ENCODE measurements around the gene ZCCHC7. TPM values are rescaled to one million over a fixed set of nuclear protein-coding genes. Genes with fewer than 3 reads are reported as not detected.

The ZCCHC7 gene
- total and polyA plus RNA-seq, 4 experiments from 2014 or later, result 30.1 to 43.9 (median 38.8) TPM

GRCh38 chr9:37331871-37332270 lies 211.5 kb downstream of the ZCCHC7 start:
- H3K36me3 ChIP-seq (ENCODE audit: insufficient read depth, low read length), result no peaks in the 10 kb centered on the region
- Mint-ChIP-seq H3K4me3 (no peak overlapping the region), H3K9me3 (no peaks in the 10 kb centered on the region), H3K27me3 (no peaks in the 10 kb centered on the region), H3K27ac (no peak overlapping the region), H3K36me3 (peaks cover 0 to 2% of the 10 kb centered on the region in 2 donors), H3K4me1 (no peaks in the 10 kb centered on the region)
- H3K27me3 ChIP-seq (ENCODE audit: insufficient read depth, low read length), result no peaks in the 10 kb centered on the region
- ChIA-PET POLR2A (ENCODE audit: partially characterized antibody) (no interaction called here), CTCF (ENCODE audit: partially characterized antibody) (no interaction called here)
- no peak overlapping the region for H3K4me3 ChIP-seq (ENCODE audit: low read length in 2 of 2)
- intact Hi-C loops (cut with micrococcal nuclease), result no loop called here
- no peaks in the 10 kb centered on the region for H3K9me3 ChIP-seq (ENCODE audit: control insufficient read depth in 1 of 2, low read length in 2 of 2)
- DNase-seq, result no peak
- no peaks in the 10 kb centered on the region for H3K4me1 ChIP-seq (ENCODE audit: insufficient read depth, low read length)
- H3K27ac ChIP-seq (ENCODE audit: low read depth, low read length), result no peak overlapping the region

GRCh38 chr9:37332578-37332977 lies 212.2 kb downstream of the ZCCHC7 start:
- no peaks in the 10 kb centered on the region for H3K27me3 Mint-ChIP-seq
- Histone ChIP-seq H3K36me3 (ENCODE audit: insufficient read depth, low read length) (no peaks in the 10 kb centered on the region), H3K27me3 (ENCODE audit: insufficient read depth, low read length) (no peaks in the 10 kb centered on the region), H3K9me3 (ENCODE audit: control insufficient read depth in 1 of 2, low read length in 2 of 2) (no peaks in the 10 kb centered on the region), H3K27ac (ENCODE audit: low read depth, low read length) (no peak overlapping the region), H3K4me1 (ENCODE audit: insufficient read depth, low read length) (no peaks in the 10 kb centered on the region), H3K4me3 (ENCODE audit: low read length in 2 of 2) (no peak overlapping the region)
- intact Hi-C loops (cut with micrococcal nuclease), result no loop called here
- ChIA-PET CTCF (ENCODE audit: partially characterized antibody) (no interaction called here), POLR2A (ENCODE audit: partially characterized antibody) (no interaction called here)
- DNase-seq, result no peak
- no peaks in the 10 kb centered on the region for H3K4me1 Mint-ChIP-seq
- no peaks in the 10 kb centered on the region for H3K36me3 Mint-ChIP-seq
- H3K4me3 Mint-ChIP-seq, result no peak overlapping the region
- H3K9me3 Mint-ChIP-seq, result no peaks in the 10 kb centered on the region
- no peak overlapping the region for H3K27ac Mint-ChIP-seq

GRCh38 chr9:37333288-37333687 lies 212.9 kb downstream of the ZCCHC7 start:
- Mint-ChIP-seq H3K4me3 (no peak overlapping the region), H3K9me3 (no peaks in the 10 kb centered on the region), H3K27me3 (no peaks in the 10 kb centered on the region), H3K4me1 (no peaks in the 10 kb centered on the region), H3K27ac (no peak overlapping the region), H3K36me3 (no peaks in the 10 kb centered on the region)
- no peak for DNase-seq
- no peaks in the 10 kb centered on the region for H3K27me3 ChIP-seq (ENCODE audit: insufficient read depth, low read length)
- no peaks in the 10 kb centered on the region for H3K9me3 ChIP-seq (ENCODE audit: control insufficient read depth in 1 of 2, low read length in 2 of 2)
- no peaks in the 10 kb centered on the region for H3K4me1 ChIP-seq (ENCODE audit: insufficient read depth, low read length)
- intact Hi-C loops (cut with micrococcal nuclease), result no loop called here
- no peak overlapping the region for H3K27ac ChIP-seq (ENCODE audit: low read depth, low read length)
- ChIA-PET POLR2A (ENCODE audit: partially characterized antibody) (no interaction called here), CTCF (ENCODE audit: partially characterized antibody) (no interaction called here)
- H3K36me3 ChIP-seq (ENCODE audit: insufficient read depth, low read length), result no peaks in the 10 kb centered on the region
- no peak overlapping the region for H3K4me3 ChIP-seq (ENCODE audit: low read length in 2 of 2)

GRCh38 chr9:37335238-37335637 lies 214.9 kb downstream of the ZCCHC7 start:
- Histone ChIP-seq H3K4me3 (ENCODE audit: low read length in 2 of 2) (no peak overlapping the region), H3K9me3 (ENCODE audit: control insufficient read depth in 1 of 2, low read length in 2 of 2) (no peaks in the 10 kb centered on the region), H3K36me3 (ENCODE audit: insufficient read depth, low read length) (no peaks in the 10 kb centered on the region), H3K27me3 (ENCODE audit: insufficient read depth, low read length) (no peaks in the 10 kb centered on the region), H3K27ac (ENCODE audit: low read depth, low read length) (no peak overlapping the region), H3K4me1 (ENCODE audit: insufficient read depth, low read length) (no peaks in the 10 kb centered on the region)
- Mint-ChIP-seq H3K4me3 (no peak overlapping the region), H3K36me3 (no peaks in the 10 kb centered on the region), H3K27me3 (no peaks in the 10 kb centered on the region), H3K27ac (no peak overlapping the region), H3K9me3 (no peaks in the 10 kb centered on the region), H3K4me1 (no peaks in the 10 kb centered on the region)
- POLR2A ChIA-PET (ENCODE audit: partially characterized antibody), result no interaction called here
- CTCF ChIA-PET (ENCODE audit: partially characterized antibody), result no interaction called here
- intact Hi-C loops (cut with micrococcal nuclease), result no loop called here
- DNase-seq, result no peak

GRCh38 chr9:37336150-37336549 lies 215.8 kb downstream of the ZCCHC7 start:
- Mint-ChIP-seq H3K27ac (no peak overlapping the region), H3K9me3 (no peaks in the 10 kb centered on the region), H3K4me3 (no peak overlapping the region), H3K36me3 (no peaks in the 10 kb centered on the region), H3K27me3 (no peaks in the 10 kb centered on the region), H3K4me1 (no peaks in the 10 kb centered on the region)
- intact Hi-C loops (cut with micrococcal nuclease), result no loop called here
- no peaks in the 10 kb centered on the region for H3K9me3 ChIP-seq (ENCODE audit: control insufficient read depth in 1 of 2, low read length in 2 of 2)
- H3K4me3 ChIP-seq (ENCODE audit: low read length in 2 of 2), result no peak overlapping the region
- H3K4me1 ChIP-seq (ENCODE audit: insufficient read depth, low read length), result no peaks in the 10 kb centered on the region
- no peaks in the 10 kb centered on the region for H3K36me3 ChIP-seq (ENCODE audit: insufficient read depth, low read length)
- no peaks in the 10 kb centered on the region for H3K27me3 ChIP-seq (ENCODE audit: insufficient read depth, low read length)
- no peak for DNase-seq
- ChIA-PET CTCF (ENCODE audit: partially characterized antibody) (no interaction called here), POLR2A (ENCODE audit: partially characterized antibody) (no interaction called here)
- no peak overlapping the region for H3K27ac ChIP-seq (ENCODE audit: low read depth, low read length)

- Histone ChIP-seq H3K27ac (ENCODE audit: low read depth, low read length) (no peak overlapping the region), H3K4me1 (ENCODE audit: insufficient read depth, low read length) (no peaks in the 10 kb centered on the region), H3K9me3 (ENCODE audit: control insufficient read depth in 1 of 2, low read length in 2 of 2) (no peaks in the 10 kb centered on the region), H3K27me3 (ENCODE audit: insufficient read depth, low read length) (no peaks in the 10 kb centered on the region), H3K4me3 (ENCODE audit: low read length in 2 of 2) (no peak overlapping the region), H3K36me3 (ENCODE audit: insufficient read depth, low read length) (no peaks in the 10 kb centered on the region)
- no peaks in the 10 kb centered on the region for H3K4me1 Mint-ChIP-seq
- ChIA-PET CTCF (ENCODE audit: partially characterized antibody) (no interaction called here), POLR2A (ENCODE audit: partially characterized antibody) (no interaction called here)
- DNase-seq, result no peak
- intact Hi-C loops (cut with micrococcal nuclease), result no loop called here
- no peaks in the 10 kb centered on the region for H3K9me3 Mint-ChIP-seq
- H3K27ac Mint-ChIP-seq, result no peak overlapping the region
- no peaks in the 10 kb centered on the region for H3K36me3 Mint-ChIP-seq
- no peak overlapping the region for H3K4me3 Mint-ChIP-seq
- H3K27me3 Mint-ChIP-seq, result no peaks in the 10 kb centered on the region
Observed at GRCh38 chr9:37337301-37337890, 217.0 kb downstream of the ZCCHC7 start.

GRCh38 chr9:37338218-37338617 lies 217.8 kb downstream of the ZCCHC7 start:
- H3K27me3 ChIP-seq (ENCODE audit: insufficient read depth, low read length), result no peaks in the 10 kb centered on the region
- H3K9me3 ChIP-seq (ENCODE audit: control insufficient read depth in 1 of 2, low read length in 2 of 2), result no peaks in the 10 kb centered on the region
- no peaks in the 10 kb centered on the region for H3K36me3 ChIP-seq (ENCODE audit: insufficient read depth, low read length)
- H3K27ac ChIP-seq (ENCODE audit: low read depth, low read length), result no peak overlapping the region
- Mint-ChIP-seq H3K27me3 (no peaks in the 10 kb centered on the region), H3K4me1 (no peaks in the 10 kb centered on the region), H3K27ac (no peak overlapping the region), H3K36me3 (no peaks in the 10 kb centered on the region), H3K9me3 (no peaks in the 10 kb centered on the region), H3K4me3 (no peak overlapping the region)
- H3K4me1 ChIP-seq (ENCODE audit: insufficient read depth, low read length), result no peaks in the 10 kb centered on the region
- no peak overlapping the region for H3K4me3 ChIP-seq (ENCODE audit: low read length in 2 of 2)
- ChIA-PET POLR2A (ENCODE audit: partially characterized antibody) (no interaction called here), CTCF (ENCODE audit: partially characterized antibody) (no interaction called here)
- no peak for DNase-seq
- intact Hi-C loops (cut with micrococcal nuclease), result no loop called here

GRCh38 chr9:37339923-37340322 lies 219.5 kb downstream of the ZCCHC7 start:
- Mint-ChIP-seq H3K9me3 (no peaks in the 10 kb centered on the region), H3K4me1 (peaks cover 0 to under 1% (median 0%) of the 10 kb centered on the region in 4 donors), H3K27ac (no peak overlapping the region), H3K4me3 (no peak overlapping the region), H3K27me3 (no peaks in the 10 kb centered on the region), H3K36me3 (no peaks in the 10 kb centered on the region)
- no peaks in the 10 kb centered on the region for H3K4me1 ChIP-seq (ENCODE audit: insufficient read depth, low read length)
- H3K27ac ChIP-seq (ENCODE audit: low read depth, low read length), result no peak overlapping the region
- no peak overlapping the region for H3K4me3 ChIP-seq (ENCODE audit: low read length in 2 of 2)
- no peak for DNase-seq
- no peaks in the 10 kb centered on the region for H3K27me3 ChIP-seq (ENCODE audit: insufficient read depth, low read length)
- ChIA-PET CTCF (ENCODE audit: partially characterized antibody) (no interaction called here), POLR2A (ENCODE audit: partially characterized antibody) (no interaction called here)
- H3K9me3 ChIP-seq (ENCODE audit: control insufficient read depth in 1 of 2, low read length in 2 of 2), result no peaks in the 10 kb centered on the region
- no peaks in the 10 kb centered on the region for H3K36me3 ChIP-seq (ENCODE audit: insufficient read depth, low read length)
- intact Hi-C loops (cut with micrococcal nuclease), result no loop called here

Data from CD4-positive, alpha-beta memory T cell (primary cell).